ENCODE measurements around the gene OR10AD1.

The OR10AD1 gene

DNA sequence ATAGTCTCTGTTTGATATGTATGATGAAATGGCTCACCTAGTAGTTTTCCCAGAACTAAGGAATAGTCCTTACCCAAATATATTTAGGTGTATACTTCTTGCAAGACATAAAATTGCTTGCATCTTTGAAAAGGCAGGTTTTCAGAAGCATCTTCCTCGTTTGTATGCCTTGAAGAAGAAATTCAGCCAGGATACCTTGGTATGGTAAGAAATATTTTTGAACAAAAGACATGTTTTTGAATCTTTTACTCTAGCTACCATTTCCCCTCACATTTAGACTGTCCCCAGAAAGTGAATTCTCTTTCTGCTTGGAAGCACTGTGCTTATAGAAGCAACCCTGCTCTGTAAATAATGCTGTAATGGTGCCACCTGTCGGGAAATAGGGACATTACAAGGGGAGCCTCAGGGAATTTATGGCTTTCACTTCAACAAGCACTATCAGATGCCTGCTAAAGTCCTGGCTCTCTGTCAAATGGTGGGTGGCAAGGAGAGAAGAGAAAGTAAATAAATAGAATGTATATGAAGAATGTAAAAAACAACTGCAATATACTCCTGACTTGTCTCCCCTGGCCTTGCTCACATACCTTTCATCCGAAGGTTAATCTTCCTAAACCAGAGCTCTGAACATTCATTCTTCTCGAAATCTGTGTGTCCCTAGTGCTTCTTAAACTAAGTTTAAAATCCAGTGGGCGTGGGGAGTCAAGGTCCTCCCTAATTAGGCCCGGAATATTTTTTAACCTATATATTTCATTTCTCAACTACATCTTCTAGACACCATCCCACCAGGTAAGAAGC lies 13.6 kb downstream of the OR10AD1 start:
- peak; percentile 65 for DNase-seq (ENCODE audit: low spot score)

DNA sequence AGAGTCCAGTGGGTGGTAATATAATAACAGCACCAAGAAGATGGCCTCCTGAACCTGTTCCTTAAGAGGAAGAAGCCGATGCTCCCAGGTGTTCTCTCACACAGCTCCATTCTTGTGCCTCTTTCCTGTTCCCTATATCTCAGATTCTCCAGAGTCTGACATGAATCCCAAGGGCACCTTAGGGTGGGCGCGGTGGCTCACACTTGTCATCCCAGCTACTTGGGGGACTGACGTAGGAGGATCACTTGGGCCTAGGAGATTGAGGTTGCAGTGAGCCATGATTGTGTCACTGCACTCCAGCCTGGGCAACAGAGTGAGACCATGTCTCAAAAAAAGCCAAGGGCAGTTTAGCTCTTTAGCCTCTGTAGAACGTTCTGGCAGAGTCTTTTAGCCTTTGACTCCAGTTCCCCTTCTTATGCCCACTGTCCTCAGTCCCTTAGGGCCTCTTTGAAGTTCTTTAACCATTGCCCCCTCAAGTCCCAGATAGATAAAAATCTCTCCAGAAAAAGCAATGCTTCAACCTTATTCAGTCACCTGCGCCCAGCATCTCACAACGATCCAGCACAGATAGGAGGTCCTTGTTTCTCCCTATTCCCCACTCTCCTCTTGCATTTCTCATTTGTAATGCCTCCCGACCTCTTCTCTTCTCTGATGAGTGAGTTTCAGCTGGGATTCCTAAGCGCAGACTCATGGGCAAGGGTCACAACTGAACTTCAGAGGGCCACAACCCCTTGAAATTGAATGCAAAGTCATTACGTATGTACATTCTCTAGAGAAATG lies 15.0 kb downstream of the OR10AD1 start:
- DNase-seq (ENCODE audit: low spot score), result no peak

- no peak for DNase-seq (ENCODE audit: low spot score)
These were observed 17.7 kb downstream of the OR10AD1 start for GRCh38 chr12:48185181-48185919.

DNA sequence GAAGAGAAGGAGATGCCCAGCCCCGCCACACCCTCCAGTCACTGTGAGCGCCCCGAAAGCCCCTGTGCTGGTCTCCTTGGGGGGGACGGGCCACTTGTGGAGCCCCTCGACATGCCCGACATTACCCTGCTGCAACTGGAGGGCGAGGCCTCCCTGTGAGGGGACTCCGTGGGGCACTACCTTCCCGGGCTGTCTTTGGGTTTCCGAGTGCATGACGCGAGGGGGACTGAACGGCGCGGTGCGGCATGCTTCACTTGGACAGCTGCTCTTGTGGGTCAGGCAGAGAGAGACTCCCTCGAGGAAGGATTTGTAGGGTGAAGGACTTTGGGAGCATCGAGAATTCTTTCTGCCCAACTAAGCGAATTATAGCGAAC lies 18.6 kb downstream of the OR10AD1 start:
- no peak for DNase-seq (ENCODE audit: low spot score)

GRCh38 chr12:48183876-48184548 lies 19.1 kb downstream of the OR10AD1 start:
- DNase-seq (ENCODE audit: low spot score), result no peak

DNA sequence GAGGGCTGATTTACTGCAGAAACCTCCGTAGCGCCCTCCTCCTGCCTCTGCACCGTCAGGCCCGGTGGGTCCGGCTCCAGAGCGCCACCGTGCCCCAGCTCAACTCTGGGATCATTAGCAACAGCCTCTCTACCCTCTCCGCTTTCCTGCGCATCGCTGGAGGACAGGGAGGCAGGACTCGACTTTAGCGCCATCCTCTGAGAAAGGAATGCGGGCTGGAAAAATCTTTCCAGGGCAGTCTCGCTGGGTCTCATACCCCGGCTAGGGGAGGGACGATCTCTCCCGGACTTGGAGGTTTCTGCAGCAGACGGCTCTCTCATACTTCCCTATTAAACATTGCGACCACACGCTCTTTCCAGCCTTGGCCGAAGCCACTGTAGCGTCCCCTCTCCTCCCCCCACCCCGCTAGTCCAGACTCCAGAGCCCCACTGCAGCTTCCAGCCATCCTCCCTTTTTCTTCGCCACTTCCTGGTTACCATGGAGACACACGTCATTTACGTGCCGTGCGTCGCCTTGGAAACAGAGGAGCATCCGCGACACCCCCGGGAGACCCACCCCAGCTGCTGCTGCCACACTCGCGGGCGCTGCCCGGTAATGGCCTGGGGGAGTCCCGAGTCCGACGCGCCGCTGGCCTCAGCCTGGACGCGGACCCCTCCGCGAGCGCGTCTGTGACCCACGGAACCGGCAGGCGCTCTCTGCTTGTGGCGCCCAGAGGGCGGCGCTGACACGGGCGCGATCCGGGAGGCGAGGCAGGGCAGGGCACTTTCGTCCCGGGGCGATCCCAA lies 19.8 kb downstream of the OR10AD1 start, which contains the start of gene CCDC184:
CCDC184 (plus strand) TSS at position 554 of the 785 bp plus-strand sequence. CDS start 479 bp downstream, outside the sequence.
- peak; percentile 49 for DNase-seq (ENCODE audit: low spot score)

DNA sequence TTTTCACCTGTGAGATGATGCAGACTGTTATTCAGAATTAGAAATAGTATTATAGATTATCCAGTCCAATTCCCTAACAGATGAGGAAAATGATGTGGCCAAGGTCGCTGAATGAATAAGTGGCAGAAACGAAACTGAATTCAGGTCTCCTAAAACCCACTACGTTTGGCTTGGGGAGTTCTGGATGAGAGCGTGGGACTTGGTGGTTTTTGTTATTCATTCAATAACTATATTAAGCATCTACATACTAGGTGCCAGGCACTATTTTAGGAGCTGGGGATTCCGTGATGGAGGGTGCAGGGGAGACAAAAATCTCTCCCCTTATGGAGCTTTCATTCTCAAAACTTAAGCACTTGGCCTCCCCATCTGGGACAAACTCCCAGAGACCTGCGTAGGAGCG lies 20.5 kb downstream of the OR10AD1 start:
- no peak for DNase-seq (ENCODE audit: low spot score)

GRCh38 chr12:48180857-48181495 lies 22.1 kb downstream of the OR10AD1 start:
- DNase-seq (ENCODE audit: low spot score), result no peak

GRCh38 chr12:48180424-48180823 lies 22.7 kb downstream of the OR10AD1 start:
- DNase-seq (ENCODE audit: low spot score), result no peak

DNA sequence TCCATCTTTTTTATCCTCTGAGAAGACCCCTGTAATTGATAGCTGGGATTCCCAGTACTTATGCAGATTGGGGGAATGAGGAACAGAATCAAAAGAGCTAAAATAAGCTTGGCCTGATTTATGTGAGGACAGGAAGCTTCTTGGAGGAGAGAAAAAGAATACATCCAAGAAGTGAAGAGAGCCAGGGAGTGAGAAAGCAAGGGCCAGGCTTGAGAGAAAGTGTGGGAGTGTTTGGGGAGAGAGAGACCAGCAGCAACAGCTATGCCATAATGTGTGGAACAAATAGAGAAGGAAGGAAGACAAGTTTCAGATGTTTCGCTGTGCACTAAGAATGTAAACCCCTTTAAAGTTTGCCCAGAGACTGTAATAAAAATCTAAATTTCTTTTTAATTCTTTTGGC lies 23.6 kb downstream of the OR10AD1 start:
- no peak for DNase-seq (ENCODE audit: low spot score)

- no peak for DNase-seq (ENCODE audit: low spot score)
These were observed 25.1 kb downstream of the OR10AD1 start for GRCh38 chr12:48177982-48178381.

- DNase-seq (ENCODE audit: low spot score), result no peak
These were observed 26.7 kb downstream of the OR10AD1 start for GRCh38 chr12:48176417-48176751.

DNA sequence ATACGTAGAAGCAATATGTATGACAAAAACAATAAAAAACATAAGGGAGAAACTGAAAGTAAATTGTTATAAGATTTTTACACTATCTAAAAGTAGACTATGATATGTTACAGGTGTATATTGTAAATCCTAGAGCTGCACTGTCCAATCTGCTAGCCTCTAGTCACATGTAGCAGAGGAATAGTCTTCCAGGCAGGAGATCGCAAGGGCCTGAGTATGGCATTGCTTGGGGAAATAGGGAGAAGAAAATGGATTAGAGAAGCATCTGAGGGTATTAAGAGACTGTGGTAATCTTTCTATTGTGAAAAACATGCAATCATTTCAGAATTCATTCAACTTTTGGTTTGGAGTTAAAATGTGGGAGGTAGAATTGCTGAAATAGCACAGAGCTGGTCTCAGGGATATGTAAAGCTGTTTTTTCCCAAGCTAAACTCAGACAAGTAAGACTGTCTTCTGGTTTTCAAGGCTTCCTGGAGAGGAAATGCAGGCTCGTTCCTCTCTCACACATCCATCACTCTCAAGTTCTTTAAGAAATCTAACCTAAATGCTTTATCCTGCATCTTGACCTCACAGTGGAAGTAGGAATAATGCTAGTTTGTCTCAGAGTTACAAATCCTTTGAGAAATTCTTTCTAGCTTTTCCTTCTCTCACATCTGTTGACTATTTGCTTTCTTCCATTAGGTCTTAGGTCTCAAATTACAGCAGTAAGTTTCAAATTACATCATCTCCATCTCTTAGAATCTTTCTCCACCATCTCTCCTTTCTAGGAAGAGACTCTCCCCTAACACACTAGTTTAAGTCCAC lies 27.3 kb downstream of the OR10AD1 start:
- no peak for DNase-seq (ENCODE audit: low spot score)

DNA sequence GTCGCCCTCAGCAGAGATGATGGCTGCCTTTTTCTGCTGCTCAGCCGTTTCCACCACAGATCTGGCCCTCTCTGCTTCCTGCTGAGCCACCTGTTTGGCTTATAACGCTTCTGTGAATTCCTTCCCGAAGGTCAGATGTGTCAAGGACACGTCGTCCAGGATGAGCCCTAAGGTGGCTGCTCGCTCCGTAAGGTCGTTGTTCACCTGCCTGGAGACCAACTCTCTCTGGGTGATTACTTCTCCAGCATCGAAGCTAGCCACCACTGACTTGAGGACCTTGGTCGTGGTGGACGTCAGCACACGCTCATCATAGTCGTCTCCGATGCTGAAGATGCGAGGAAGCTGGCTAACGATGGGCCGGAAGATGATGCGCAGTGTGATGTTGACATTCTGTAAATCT lies 34.1 kb downstream of the OR10AD1 start:
- no peak for DNase-seq (ENCODE audit: low spot score)

DNA sequence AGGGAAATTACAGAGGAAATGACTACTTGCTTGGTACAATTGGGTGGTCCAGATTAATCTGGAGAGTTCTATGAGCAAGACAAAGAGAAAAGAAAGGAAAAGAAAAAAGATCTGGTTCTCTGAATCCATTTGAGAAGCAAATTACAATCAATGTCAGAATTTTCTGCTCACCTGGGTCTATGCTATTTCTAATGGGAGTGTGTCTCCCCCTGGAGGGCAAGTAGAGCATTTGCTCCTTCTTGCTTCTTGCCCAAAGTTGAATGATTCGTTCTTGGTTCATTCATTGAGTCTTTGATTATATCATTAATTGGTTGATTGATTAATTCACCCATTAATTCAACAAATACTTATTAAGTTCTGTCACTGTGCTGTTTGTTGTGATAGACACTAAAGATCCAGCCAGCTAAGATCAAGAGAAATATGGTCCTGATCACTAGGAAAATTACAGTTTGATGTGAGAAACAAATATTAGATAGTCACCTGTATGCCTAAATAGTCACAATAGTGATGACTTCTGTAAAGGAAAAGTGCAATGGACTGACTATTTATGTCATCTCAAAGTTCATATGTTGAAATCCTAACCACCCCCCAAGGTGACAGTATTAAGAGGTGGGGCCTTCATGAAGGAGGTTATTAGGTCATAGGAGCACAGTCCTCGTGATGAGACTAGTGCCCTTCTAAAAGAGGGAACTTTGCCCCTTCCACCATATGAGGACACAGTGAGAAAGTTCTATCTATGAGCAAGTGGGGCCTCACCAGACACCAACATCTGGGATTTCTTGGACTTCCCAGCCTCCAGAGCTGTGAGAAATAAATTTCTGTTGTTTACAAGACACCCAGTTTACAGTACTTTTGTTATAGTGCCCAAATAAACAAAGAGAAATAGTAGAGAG lies 37.8 kb downstream of the OR10AD1 start:
- DNase-seq (ENCODE audit: low spot score), result peak; percentile 50

GRCh38 chr12:48164451-48164850 lies 38.6 kb downstream of the OR10AD1 start:
- DNase-seq (ENCODE audit: low spot score), result no peak

DNA sequence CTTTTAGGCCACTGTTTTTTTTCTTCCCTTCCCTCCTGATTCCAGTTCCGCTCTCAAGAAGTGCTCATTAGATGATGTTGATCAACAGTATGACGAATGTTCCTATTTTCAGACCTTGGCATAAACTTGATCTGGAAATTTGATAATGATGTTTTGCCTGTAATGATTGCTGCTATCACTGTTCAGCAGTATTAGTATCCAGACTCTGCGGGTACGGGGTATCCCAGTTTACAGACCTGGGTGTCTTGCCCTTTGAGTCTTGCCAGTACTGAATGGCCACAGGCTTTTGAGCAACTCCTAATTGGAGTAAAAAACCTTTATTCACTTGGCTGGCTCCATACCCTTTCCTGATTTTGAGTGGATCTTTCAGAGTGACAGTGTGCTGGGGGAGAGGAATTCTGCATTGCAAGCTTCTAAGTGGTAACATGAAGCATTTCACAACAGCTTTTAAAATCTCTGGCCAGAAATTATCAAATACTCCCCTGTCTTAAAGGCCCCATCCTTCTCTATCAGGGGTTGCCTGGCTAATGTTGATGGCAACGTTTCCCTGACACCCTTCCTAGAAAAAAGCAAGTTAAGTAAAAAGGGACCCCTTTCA lies 39.8 kb downstream of the OR10AD1 start:
- DNase-seq (ENCODE audit: low spot score), result no peak

DNA sequence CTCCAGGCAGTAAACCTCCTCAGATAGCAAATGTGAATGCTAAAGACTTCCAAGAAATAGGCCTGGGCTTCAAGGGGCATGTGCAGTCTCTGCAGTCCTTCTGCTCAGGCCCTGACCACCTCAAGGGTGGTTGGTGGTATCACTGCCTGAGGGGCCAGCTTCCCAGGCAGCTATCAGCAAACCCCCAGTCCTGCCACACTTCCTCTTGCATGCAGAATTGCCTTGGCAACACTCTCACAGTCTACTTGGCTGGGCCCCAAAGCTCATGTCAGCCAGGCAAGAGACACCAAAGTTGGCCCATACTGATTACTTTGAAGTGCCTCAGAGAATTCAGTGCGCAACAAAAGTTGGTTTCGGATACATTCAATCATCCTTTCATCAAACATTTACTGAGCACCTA lies 42.3 kb downstream of the OR10AD1 start:
- no peak for DNase-seq (ENCODE audit: low spot score)

- DNase-seq (ENCODE audit: low spot score), result no peak
These were observed 43.0 kb downstream of the OR10AD1 start for GRCh38 chr12:48160046-48160445.
